ENCODE measurements around the gene NLGN4Y.

- no peak for TF ChIP-seq CTCF (conservative IDR thresholded peaks at IDR 0.05)
- no peak for TF ChIP-seq EZH2 (IDR thresholded peaks at IDR 0.05; ENCODE audit: low read depth)
Observed at GRCh38 chrY:14824583-14824982, 300.3 kb downstream of the NLGN4Y start.

Data from PC-9 (cell line).